OCI-LY7 (cell line): Measurements from ENCODE around the gene MAP4. TPM values are rescaled to one million over a fixed set of nuclear protein-coding genes. Genes with fewer than 3 reads are reported as not detected.

Experiments
- BruUV-seq: library from RNA; stranded (reverse); fragments of 400-500 nt; replicated peaks from 2 replicates; lab custom pipeline; 2021; lab: Mats Ljungman, UMichigan
- CTCF ChIA-PET: fragments of 300-600 bp; sonication (Branson Sonifier 250); formaldehyde crosslinking; loops from one replicate; lab custom pipeline; 2022; ENCODE audit warnings: antibody characterized with exemption; ENCODE audit not compliant: unreplicated experiment; lab: Charles Lee
- POLR2A ChIA-PET: fragments of 300-600 bp; sonication (Branson Sonifier 250); formaldehyde crosslinking; loops from one replicate; lab custom pipeline; 2022; ENCODE audit warnings: antibody characterized with exemption; lab: Charles Lee
- DNase-seq: peaks from one replicate; pipeline ENCODE4 v3.0.0-alpha.2; 2015; ENCODE audit warnings: low spot score
- H2AFZ ChIP-seq: fragments of 200-600 bp; sonication (generic), shearing (Covaris generic); 2 replicates; pipeline ENCODE4 v1.6.1; 2014; ENCODE audit warnings: mild to moderate bottlenecking, antibody characterized with exemption, low read length, moderate library complexity
- H3K27ac ChIP-seq: fragments of 200-600 bp; sonication (generic); 2 replicates; pipeline ENCODE4 v1.5.1; 2014; ENCODE audit warnings: mixed run types, low read depth, mild to moderate bottlenecking, moderate library complexity, low read length, inconsistent platforms; ENCODE audit not compliant: poor library complexity, severe bottlenecking
- H3K36me3 ChIP-seq: fragments of 200-600 bp; sonication (generic); 2 replicates; pipeline ENCODE4 v1.6.1; 2014; ENCODE audit warnings: mild to moderate bottlenecking, antibody characterized with exemption, low read length, moderate library complexity, mixed read lengths; ENCODE audit not compliant: insufficient read depth
- H3K4me1 ChIP-seq: fragments of 200-600 bp; sonication (generic); 2 replicates; pipeline ENCODE4 v1.5.1; 2014; ENCODE audit warnings: mild to moderate bottlenecking, low read length; ENCODE audit not compliant: insufficient read depth, poor library complexity, severe bottlenecking
- H3K4me2 ChIP-seq: fragments of 200-600 bp; sonication (generic); 2 replicates; pipeline ENCODE4 v1.6.1; 2014; ENCODE audit warnings: mild to moderate bottlenecking, low read length
- H3K4me3 ChIP-seq: fragments of 200-600 bp; sonication (generic); 2 replicates; pipeline ENCODE4 v1.5.1; 2014; ENCODE audit warnings: mild to moderate bottlenecking, low read depth, low read length; ENCODE audit not compliant: poor library complexity, severe bottlenecking
- H3K79me2 ChIP-seq: fragments of 200-600 bp; sonication (generic); 2 replicates; pipeline ENCODE4 v1.6.1; 2016; ENCODE audit warnings: low read depth, mild to moderate bottlenecking, low read length, moderate library complexity, mixed read lengths; ENCODE audit not compliant: insufficient read depth
- H3K9me2 ChIP-seq: fragments of 200-600 bp; sonication (generic); 2 replicates; pipeline ENCODE4 v1.6.1; 2016; ENCODE audit warnings: mild to moderate bottlenecking, low read length, mixed read lengths; ENCODE audit not compliant: insufficient read depth
- H3K9me3 ChIP-seq: fragments of 200-600 bp; sonication (generic); 2 replicates; pipeline ENCODE4 v1.6.1; 2014; ENCODE audit warnings: mild to moderate bottlenecking, mixed run types, low read length, mixed read lengths
- H4K20me1 ChIP-seq: fragments of 200-600 bp; sonication (generic); 2 replicates; pipeline ENCODE4 v1.6.1; 2014; ENCODE audit warnings: mild to moderate bottlenecking, antibody characterized with exemption, low read length, moderate library complexity, mixed read lengths; ENCODE audit not compliant: insufficient read depth
- EZH2phosphoT487 ChIP-seq: fragments of 200-600 bp; sonication (generic); IDR thresholded peaks from 2 replicates; pipeline ENCODE4 v1.6.1; 2018; ENCODE audit warnings: low read depth, borderline replicate concordance, mild to moderate bottlenecking, mixed run types, antibody characterized with exemption, low read length, moderate library complexity, mixed read lengths
- intact Hi-C: fragments of 100-400 bp; cut with micrococcal nuclease; formaldehyde crosslinking; loops from one replicate; pipeline ENCODE4 v1.10.0; 2022; ENCODE audit not compliant: unreplicated experiment
- microRNA-seq: library from miRNA; unstranded; fragments of <30 nt; microRNA quantifications from one replicate; pipeline ENCODE4 v1.2.0, GENCODE V29; 2022; ENCODE audit warnings: borderline replicate concordance
- small RNA-seq: library from RNA; depleted of rRNA; stranded (forward); fragments of <200 nt; gene quantifications from one replicate; pipeline ENCODE3, GENCODE V24; 2014
- total RNA-seq, 2 experiments: library from RNA; depleted of rRNA in 1 of 2; stranded (reverse); fragments of >200 nt in 1 of 2; shearing (Covaris generic) in 1 of 2; gene quantifications; 2 replicates each; pipeline ENCODE4 v1.2.3, GENCODE V29; 2014 to 2022
- TF ChIP-seq, protein P1 (sequence below): fragments of 200-600 bp; sonication (generic); conservative IDR thresholded peaks from 2 replicates; pipeline ENCODE4 v1.5.1; 2014; ENCODE audit warnings: mild to moderate bottlenecking, antibody characterized with exemption, low read length, moderate library complexity, mixed read lengths

The MAP4 gene
- total RNA-seq, 2 experiments from 2014 or later: 26.1 to 78.4 TPM

GRCh38 chr3:47803480-47804025 lies 212.7 kb downstream of the MAP4 start:
- Histone ChIP-seq H2AFZ (peak overlapping the region; percentile 97), H3K27ac (peak overlapping the region; percentile 69), H3K4me1 (peaks cover 8% of the 10 kb centered on the region), H3K9me3 (no peaks in the 10 kb centered on the region), H3K36me3 (peaks cover 16% of the 10 kb centered on the region), H3K4me2 (peak overlapping the region; percentile 94), H3K9me2 (no peaks in the 10 kb centered on the region), H4K20me1 (no peaks in the 10 kb centered on the region), H3K79me2 (peaks cover 12% of the 10 kb centered on the region), H3K4me3 (peak overlapping the region; percentile 90)
- ChIA-PET POLR2A (interaction anchor here (0.7 to 1.1 kb wide), 2 partner anchors 10 to 20 kb away, joined by 3 read pairs; no protein-coding TSS in a partner anchor), CTCF (no interaction called here)
- TF ChIP-seq, protein P1, sequence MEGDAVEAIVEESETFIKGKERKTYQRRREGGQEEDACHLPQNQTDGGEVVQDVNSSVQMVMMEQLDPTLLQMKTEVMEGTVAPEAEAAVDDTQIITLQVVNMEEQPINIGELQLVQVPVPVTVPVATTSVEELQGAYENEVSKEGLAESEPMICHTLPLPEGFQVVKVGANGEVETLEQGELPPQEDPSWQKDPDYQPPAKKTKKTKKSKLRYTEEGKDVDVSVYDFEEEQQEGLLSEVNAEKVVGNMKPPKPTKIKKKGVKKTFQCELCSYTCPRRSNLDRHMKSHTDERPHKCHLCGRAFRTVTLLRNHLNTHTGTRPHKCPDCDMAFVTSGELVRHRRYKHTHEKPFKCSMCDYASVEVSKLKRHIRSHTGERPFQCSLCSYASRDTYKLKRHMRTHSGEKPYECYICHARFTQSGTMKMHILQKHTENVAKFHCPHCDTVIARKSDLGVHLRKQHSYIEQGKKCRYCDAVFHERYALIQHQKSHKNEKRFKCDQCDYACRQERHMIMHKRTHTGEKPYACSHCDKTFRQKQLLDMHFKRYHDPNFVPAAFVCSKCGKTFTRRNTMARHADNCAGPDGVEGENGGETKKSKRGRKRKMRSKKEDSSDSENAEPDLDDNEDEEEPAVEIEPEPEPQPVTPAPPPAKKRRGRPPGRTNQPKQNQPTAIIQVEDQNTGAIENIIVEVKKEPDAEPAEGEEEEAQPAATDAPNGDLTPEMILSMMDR: no peak
- TF ChIP-seq EZH2phosphoT487: no peak
- intact Hi-C loops: loop anchor here (5.0 kb wide), 1 partner anchor 281 kb away; no protein-coding TSS in a partner anchor
- no peak for DNase-seq
- BruUV-seq: no TSS peak

DNA sequence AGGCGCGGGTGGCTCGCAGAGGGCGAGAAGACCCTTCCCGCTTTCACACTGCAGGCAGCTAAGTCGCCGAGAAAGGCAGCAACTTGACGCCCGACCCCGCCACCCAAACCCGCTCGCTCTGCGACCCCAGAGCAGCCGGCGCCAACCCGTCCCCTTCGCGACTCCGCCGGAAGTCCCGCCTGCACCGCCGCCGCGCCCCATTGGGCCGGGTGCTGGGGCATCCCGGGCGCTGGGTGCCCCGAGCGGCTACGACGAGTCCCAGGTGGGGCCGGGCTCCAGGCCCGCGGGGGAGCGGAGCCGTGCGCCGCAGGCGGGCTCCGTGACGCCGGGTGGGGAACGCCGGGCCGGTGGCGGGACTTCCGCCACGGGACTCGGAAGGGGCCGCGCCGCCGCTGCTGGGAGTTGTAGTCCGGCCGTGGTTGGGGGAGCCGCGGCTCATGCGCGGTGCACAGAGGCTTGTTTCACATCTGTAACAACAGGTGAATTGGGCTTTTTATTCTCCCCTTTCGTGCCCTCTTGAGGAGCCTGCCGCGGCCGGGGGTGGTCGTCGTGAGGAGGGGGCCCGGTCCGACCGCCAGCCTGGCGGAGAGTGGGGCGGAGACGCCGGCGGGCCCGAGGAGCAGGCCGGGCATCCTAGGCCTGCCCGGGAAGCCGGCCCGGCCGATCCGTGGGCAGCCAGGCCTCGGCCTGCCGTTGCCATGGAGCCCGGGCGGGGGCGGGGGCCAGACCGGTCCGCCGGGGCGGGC lies 213.3 kb downstream of the MAP4 start, which contains the start of gene DHX30:
TSS of gene DHX30 (plus strand) at position 405 of the 746 bp plus-strand sequence. CDS start 7,546 bp downstream, outside the sequence.
- no TSS peak for BruUV-seq
- peaks cover 12% of the 10 kb centered on the region for H3K36me3 ChIP-seq
- ChIA-PET POLR2A (no interaction called here), CTCF (no interaction called here)
- no peaks in the 10 kb centered on the region for H3K9me3 ChIP-seq
- no peaks in the 10 kb centered on the region for H3K9me2 ChIP-seq
- no peak for TF ChIP-seq EZH2phosphoT487
- TF ChIP-seq, protein P1: no peak
- H3K4me1 ChIP-seq: peaks cover 8% of the 10 kb centered on the region
- H3K79me2 ChIP-seq: peaks cover 12% of the 10 kb centered on the region
- H4K20me1 ChIP-seq: no peaks in the 10 kb centered on the region
- H2AFZ ChIP-seq: peak within 1 kb of the TSS; percentile 97
- H3K27ac ChIP-seq: peak within 1 kb of the TSS; percentile 69
- H3K4me2 ChIP-seq: peak within 1 kb of the TSS; percentile 94
- H3K4me3 ChIP-seq: peak within 1 kb of the TSS; percentile 90
- DNase-seq: peak; percentile 88
- intact Hi-C loops: loop anchor here (5.0 kb wide), 1 partner anchor 281 kb away; no protein-coding TSS in a partner anchor

Small RNA genes within 50 kb of the gene (microRNA-seq; reads per million reads assigned to microRNA genes)
- 54.5 reads per million, percentile 46 among the genes with 10 or more reads in this experiment for gene MIR1226

Small RNA genes within 50 kb of the gene (small RNA-seq; reads per million reads assigned to genes)
- gene AC124916.2 (not detected), gene MIR1226 (not detected), gene RF00019 (not detected), gene RF02271 (not detected)

Other genes with a start within 250 kb of the MAP4 start
- gene SMARCC1, start 234.5 kb downstream of the MAP4 start, total RNA-seq (2014; rRNA removed; shearing (Covaris generic)): 70.5 and 83.2 TPM in 2 replicates
- gene SMARCC1, start 234.5 kb downstream of the MAP4 start, total RNA-seq (2022): 176 and 182 TPM in 2 replicates
- gene DHX30, start 213.3 kb downstream of the MAP4 start, total RNA-seq (2014; rRNA removed; shearing (Covaris generic)): 93.0 and 102 TPM in 2 replicates
- gene DHX30, start 213.3 kb downstream of the MAP4 start, total RNA-seq (2022): 96.6 and 104 TPM in 2 replicates
- gene CDC25A, start 172.0 kb upstream of the MAP4 start, total RNA-seq (2014; rRNA removed; shearing (Covaris generic)): 74.5 and 83.4 TPM in 2 replicates
- gene CDC25A, start 172.0 kb upstream of the MAP4 start, total RNA-seq (2022): 72.9 and 75.4 TPM in 2 replicates
- gene CAMP, start 207.1 kb upstream of the MAP4 start, total RNA-seq (2014; rRNA removed; shearing (Covaris generic)): 18.2 and 34.6 TPM in 2 replicates
- gene CAMP, start 207.1 kb upstream of the MAP4 start, total RNA-seq (2022): 33.6 and 56.8 TPM in 2 replicates
- 61.4 and 62.4 TPM in 2 replicates for gene ZNF589, start 224.7 kb upstream of the MAP4 start, total RNA-seq (2014; rRNA removed; shearing (Covaris generic))
- 82.0 and 83.5 TPM in 2 replicates for gene ZNF589, start 224.7 kb upstream of the MAP4 start, total RNA-seq (2022)